HG02798 (cell line): ENCODE results near the gene FXYD1.

Experiments used
- ATAC-seq: cut with Tn5 transposase; IDR thresholded peaks from one replicate; pipeline ENCODE4 v1.9.1; 2021; ENCODE audit warnings: mild to moderate bottlenecking; ENCODE audit not compliant: unreplicated experiment, poor library complexity

FXYD1 gene

DNA sequence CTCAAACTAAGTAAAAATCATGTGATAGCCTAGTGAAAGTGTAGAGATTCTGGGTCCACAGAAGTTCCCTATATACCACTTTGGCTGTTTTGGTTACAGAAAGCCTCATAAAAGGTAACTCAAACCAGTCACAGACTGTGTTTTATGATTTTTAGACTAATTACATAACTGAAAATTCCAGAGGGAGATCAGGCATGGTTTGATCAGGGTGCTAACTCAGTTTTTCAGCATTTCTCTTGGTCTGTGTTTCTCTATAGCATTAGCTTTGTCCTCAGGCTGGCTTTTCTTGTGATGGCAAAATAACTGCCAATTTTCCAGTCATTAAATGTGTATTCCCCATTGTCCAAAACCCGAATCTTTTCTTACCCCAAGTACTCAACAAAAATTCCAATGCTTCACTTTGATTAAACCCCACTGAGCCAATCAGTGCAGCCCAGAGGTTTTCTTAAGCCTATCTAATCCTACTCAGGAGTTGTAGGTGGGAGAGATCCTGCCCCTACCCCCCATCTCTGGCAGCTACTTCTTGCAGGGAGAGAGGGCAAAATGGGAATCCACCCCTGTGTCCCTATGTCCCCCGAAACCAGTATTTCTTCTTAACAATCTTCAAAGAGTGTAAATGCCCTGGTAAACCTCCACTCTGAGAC lies 31.6 kb upstream of the FXYD1 start:
- no peak for ATAC-seq

DNA sequence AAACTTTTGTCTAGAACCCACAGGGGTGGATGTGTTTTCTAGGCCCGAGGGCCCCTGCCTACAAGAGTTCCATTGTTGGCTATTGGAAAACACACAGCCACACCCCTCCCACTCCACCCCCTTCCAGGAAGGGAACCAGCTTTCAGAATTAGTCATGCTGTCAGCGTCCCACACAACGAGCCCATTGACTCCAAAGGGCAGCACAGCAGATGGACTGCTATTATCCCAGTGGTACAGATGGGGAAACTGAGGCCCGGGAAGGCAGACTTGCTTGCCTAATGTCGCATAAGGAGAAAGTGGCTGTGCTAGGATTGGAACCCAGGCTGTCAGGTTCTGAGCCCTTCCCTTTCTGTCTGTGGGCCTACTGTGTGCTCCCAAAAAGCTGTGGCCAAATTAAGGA lies 31.1 kb upstream of the FXYD1 start:
- ATAC-seq, result no peak

DNA sequence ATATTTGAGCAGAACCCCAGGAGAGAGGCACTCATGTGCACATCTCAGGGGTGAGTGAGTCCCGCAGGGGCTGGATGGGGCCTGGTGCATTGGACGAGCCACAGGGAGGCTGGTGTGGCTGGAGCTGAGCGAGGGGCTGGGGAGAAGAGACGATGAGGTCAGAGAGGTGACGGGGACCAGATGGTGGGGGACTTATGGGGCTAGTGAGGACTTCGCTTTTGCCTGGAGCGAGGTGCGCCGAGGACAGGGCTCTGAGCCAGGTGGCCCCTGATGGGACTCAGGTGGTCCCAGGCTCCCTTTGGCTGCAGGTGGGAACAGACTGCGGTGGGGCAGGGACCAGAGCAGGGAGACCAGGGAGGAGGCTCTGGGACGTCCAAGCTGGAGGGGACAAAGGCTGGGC lies 29.9 kb upstream of the FXYD1 start:
- no peak for ATAC-seq

DNA sequence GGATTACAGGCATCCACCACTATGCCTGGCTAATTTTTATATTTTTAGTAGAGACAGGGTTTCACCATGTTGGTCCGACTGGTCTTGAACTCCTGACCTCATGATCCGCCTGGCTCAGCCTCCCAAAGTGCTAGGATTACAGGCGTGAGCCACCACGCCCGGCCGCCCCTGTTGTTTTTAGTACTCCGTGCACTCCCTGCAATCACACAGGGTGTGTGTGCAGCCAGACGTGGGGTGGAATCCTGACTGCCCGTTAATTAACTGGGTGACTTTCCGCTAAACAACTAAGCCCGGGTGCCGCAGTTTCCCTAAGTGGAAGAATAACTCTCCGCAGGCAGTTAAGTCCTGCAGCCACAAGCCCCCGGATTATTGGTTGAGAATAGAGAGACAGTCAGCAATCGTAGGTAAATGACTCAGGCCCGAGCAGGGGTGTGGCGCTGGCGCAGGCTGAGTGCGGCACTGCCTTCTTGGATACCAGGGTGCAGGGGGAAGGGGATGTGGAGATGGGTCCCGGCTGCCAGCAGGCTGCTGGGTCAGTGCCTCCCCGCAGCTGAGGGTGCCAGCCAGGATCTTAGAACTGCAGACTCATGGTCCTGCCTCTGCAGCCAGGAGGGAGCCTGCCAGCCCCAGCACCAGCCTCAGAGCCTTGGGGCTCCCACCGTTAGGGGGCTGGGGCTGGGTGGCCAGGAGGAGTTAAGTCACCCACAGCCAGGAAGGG lies 29.1 kb upstream of the FXYD1 start:
- no peak for ATAC-seq

DNA sequence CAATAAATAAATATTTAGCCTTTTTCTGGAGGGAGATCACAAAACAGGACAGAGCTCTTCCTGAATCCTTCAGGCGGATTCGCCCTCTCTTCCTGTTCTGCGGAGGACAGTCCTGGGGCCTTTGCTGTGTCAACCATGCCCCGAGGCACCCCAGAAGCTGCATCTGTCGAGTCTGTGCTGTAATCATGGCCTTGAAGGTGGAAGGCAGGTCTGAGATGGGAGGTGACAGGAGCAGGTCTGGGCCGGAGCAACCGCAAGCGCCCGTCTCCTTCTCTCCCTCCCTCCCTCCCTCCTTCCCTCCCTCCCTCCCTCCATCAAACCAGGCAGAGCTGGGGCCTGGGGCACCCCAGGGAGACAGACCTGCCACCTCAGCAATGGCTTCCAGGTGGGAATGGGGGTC lies 27.6 kb upstream of the FXYD1 start:
- no peak for ATAC-seq

DNA sequence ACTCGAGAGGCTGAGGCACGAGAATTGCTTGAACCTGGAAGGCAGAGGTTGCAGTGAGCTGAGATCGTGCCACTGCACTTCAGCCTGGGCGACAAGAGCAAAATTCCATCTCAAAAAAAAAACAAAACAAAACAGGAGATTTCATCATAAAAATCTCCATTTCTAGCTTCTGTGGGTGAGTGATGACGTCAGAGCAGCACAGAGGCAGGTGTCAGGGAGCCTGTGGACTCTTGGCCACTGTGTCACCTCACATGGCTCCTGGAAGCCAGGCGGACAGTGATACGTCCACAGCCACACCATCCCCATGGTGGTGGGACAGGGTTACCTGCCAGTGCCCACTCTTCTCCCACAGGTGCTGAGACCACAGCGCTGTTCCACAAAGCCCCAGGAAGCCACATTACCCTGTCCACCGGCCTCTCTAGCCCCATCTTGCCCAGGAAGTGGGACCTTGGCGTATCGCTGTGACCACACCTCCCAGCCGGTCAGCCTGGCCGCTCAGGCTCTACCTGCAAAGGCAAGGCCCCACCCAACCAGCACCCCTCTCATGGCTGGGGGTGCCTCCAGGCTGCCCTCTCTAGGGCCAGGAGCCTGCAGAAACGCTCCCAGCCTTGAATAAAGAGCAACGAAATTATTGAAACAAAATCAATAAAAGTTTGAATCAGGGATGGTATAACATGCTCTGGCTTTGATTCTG lies 25.5 kb upstream of the FXYD1 start:
- no peak for ATAC-seq

DNA sequence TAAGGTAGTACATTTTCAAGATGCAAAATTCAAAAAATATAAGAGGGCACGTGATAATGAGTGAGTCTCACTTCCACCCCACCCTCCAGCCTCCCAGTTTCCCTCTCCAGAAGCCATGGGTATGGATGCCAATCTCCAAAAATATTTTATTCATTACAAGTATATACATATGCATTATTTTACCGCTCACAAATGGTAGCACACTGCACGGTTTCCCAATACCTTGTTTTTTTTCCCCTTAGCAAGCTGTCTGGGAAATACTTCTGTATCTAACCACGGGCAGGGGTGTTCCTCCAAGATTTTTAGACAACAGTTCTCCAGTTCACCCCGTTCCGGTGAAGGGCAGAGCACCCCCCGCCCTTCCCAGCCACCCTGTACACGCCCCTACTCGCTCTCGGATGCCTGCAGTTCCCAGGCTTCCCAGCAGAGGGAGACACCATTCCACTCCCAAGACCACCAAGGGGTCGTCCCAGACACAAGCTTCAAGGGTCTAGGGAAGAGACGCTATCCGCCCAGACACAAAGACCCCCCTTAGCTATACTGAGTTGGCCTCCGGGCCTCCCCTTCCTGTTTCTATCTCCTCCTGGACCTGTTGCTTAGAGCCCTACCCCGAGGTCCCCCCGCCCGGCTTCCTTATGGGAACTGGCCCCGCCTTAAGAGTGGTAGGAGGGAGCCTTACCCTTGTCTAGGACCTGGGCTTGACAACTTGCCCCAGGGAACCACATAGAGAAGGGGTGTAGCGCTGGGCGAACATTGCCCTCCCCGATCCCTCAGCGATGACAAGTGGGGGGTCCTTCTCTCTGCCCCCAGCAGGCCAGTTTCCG lies 24.1 kb upstream of the FXYD1 start:
- ATAC-seq, result peak; percentile 48

DNA sequence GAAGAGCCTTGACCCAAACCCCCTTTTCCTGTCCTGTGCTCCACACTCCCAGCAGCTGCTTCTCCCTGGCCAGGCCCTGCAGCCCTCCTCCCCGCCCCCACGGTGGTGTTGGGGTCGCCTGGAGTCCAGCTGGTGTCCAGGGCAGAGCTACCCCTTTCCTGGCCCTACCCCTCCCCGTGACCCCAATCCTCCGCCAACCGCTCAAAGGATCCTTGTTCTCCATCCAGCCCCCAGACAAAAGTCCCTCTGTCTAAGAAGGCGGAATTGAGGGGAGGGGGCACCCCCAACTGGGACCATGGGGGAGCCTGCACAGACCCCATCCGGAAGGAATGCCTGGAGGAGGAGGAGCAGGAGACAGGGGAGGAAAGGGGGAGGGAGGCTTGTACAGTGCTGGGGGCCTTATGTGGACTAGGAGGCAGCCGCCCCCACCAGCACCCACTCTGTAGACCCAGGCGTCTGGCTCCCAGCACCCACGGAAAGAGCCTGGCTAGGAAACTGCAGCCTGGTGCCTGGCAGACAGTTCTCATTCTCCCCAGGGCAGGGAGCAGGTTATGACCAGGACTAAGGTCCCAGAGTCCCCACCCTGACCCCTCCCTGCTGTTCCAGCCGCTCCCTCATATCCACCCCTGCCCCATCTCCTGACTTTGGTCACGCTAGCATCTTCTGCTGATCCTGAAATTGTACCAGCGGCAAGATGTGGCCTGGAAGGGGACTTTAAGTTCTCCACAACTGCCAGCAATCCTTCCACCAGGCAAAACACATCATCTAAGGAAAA lies 23.3 kb upstream of the FXYD1 start, which contains the start of gene FXYD3:
Gene FXYD3 (plus strand): TSS at position 647 of the 775 bp plus-strand sequence. CDS start 3,554 bp downstream, outside the sequence.
- ATAC-seq, result no peak

DNA sequence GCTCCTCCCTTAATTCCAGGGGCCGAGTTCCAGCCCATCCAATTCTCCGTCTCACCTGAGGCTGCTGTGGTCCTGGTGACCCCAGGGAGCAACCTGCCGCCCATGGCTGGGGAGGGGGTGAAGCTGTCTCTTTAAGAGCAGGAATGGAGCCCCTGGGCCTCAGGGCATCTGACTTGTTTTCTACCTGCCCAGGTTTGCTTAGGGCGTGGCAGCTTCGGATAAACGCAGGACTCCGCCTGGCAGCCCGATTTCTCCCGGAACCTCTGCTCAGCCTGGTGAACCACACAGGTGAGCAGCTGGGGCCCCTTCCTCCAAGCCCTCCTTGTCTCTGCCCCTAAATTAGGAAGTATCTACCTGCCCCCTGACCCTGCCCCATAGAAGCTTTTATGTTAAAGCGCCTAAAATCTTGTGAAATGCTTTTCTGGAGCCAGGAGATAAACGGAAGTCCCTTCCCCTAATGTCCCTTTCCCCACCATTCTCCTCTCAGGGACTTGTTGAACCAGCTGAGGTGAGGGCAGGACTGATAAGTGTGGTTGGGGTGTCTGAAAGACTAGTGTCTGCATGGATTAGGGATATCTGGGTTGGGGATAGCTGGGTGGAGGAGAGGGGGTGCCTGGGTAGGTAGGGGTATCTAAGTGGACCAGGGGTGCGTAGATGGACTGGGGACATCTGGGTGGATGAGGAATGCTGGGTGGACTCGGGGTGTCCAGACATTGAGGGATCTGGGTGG lies 22.4 kb upstream of the FXYD1 start:
- no peak for ATAC-seq

DNA sequence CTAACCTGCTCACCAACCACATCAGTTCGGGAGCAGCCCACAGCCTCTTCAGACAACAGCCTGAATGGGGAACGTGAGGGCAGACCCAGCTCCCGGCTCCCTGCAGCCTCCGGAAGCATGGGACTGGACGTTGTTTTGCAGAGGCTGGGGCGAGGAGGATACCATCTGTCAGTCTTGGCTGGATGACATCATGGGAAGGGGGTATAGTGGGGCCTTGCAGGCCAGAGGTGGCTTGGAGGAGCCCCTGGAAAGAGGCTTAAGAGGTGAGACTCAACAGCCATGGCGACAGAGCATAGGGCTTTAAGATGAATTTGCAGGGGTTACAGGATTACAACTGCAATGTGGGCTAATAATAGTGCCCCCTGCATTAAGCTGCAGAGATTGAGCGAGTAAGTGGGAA lies 21.5 kb upstream of the FXYD1 start:
- no peak for ATAC-seq

DNA sequence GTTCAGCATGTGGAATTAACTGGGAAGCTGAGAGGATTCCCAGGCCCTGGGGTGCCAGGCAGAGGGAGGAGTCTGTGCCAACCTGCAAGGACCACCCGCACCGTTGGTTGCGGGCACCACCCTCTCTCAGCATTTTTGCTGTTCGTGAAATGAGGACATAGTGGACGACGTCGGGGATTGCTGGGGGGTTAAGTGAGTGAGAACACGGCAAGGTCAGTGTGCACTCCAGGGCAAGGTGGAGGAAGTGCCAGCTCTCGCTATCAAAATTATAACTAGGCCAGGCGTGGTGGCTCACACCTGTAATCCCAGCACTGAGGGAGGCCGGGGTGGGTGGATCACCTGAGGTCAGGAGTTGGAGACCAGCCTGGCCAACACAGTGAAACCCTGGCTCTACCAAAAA lies 20.8 kb upstream of the FXYD1 start:
- no peak for ATAC-seq

DNA sequence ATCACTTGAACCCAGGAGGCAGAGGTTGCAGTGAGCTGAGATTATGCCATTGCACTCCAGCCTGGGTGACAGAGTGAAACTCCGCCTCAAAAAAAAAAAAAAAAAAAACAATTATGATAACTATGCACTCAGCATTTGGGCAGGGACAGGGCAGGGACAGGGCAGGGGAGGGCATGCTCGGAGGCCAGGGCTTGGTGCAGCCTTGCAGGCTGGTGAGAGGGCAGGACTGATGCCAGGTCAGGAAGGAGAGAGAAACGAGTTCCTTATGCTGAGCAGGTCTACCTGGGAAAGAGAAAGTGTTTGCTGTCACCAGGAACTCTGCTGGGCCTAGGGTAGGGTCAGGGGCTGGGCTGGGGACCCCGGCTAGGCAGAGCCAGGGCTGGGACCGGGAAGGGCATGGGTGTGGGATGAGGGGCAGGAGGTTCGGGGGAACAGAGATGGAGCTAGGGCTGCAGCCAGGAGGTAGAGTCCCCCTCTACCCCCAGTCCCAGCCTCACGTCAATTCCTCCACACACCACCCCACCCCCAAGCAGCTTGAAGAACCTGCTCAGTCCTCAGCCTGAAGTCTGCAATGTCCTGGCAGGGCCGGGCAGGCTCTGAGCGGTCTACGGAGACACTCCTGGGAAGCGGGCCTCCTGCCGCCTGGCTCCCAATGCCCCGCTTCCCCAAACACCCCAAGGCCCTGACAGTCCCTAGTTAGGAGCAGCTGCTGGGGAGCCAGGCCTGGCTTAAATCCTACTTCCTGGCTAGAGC lies 20.2 kb upstream of the FXYD1 start:
- no peak for ATAC-seq

DNA sequence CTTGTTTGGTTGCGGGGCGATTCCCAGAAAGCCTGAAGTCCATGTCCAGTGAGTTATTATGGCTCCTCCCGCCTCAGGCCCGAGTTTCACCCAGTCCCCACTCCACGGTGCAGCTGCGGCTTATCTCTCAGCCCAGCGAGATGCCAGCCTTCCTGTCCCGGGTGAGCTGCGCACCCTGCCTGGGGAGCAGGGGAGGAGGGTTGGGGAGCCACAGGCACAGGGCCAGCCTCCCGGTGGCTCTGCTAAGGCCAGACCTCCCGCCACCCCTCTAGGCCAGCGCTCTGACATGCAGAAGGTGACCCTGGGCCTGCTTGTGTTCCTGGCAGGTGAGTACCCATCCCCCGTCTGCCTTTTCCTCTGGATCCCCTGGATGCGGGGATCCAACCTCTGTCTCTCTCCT lies 19.5 kb upstream of the FXYD1 start:
- no peak for ATAC-seq

DNA sequence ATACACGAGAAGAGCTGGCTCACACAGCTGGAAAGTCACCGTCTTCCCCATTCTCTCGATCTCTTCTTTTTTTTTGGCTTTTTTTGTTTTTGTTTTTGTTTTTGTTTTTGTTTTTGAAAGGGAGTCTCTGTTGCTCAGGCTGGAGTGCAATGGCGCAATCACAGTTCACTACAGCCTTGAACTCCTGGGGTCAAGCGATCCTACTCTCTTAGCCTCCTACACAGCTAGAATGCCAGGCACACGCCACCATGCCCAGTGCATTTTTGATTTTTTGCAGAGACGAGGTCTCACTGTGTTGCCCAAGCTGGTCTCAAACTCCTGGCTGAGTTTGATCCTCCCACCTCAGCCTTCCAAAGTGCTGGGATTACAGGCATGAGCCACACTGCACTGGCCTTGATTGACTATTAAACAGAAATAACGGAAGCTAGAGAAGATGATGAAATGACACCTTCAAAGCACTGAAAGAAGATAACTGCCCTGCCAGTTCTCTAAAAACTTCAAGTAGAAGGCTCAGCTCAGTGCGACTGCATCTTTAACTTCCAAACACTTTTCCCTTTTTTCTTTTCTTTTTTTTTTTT lies 19.0 kb upstream of the FXYD1 start:
- ATAC-seq, result no peak

DNA sequence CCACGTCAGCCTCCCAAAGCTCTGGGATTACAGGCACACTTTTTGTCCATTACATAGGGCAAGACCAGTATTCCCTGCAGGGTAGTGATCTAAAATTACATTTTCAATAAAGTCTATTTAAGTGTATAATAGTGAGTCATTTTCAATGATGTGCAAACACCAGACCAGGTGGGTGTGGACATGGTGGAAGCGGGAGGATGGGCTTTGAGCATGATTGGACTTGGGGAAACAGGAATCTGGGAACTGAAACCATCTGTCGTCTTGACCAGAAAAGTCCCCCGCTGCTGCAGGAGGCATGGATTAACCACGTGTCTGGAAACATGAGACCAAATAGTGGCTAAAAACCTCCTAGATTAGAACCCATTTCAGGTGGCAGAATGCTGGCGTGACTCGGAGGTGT lies 18.1 kb upstream of the FXYD1 start:
- no peak for ATAC-seq

DNA sequence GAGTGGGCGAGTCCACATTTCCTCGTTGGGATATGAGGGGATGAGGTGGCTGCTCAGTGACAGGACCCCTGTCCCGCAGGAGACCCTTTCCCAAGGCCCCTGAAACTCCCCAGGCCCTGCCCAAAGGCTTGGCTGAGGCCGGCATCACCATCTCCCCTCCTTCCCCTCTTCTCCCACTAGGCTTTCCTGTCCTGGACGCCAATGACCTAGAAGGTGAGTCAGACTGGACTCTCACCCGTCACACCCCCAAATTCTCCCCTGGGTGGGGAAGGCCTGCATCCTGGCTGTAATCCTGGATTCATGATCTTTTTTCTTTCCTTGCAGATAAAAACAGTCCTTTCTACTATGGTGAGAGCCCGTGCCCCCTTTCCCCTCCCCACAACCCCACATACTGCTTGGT lies 17.7 kb upstream of the FXYD1 start:
- no peak for ATAC-seq

DNA sequence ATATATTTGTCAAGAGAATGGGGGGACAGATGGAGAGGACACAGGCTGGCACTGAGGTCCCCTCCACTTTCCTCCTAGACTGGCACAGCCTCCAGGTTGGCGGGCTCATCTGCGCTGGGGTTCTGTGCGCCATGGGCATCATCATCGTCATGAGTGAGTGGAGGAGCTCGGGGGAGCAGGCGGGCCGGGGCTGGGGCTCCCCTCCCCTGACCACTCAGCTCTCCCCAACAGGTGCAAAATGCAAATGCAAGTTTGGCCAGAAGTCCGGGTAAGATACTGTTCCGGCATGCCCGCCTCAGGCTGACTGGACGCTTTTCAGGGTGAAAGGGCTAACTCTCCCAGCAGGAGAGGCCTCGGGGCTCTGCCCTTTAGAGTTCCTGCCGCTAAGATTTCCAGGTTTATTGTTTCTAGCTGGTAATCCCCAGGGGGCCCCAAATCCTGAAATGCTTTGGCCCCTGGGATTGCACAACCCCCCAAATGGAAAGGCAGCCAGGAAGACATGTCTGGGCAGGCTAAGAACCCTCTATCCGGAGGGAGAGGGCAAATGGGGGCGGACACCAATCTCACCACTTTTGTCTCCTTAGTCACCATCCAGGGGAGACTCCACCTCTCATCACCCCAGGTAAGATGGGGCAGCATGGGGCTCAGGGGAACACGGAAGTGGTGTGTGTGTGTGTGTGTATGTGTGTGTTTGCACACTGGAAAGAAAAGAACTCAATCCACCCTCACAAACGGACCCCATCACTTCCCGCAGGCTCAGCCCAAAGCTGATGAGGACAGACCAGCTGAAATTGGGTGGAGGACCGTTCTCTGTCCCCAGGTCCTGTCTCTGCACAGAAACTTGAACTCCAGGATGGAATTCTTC lies 15.7 kb upstream of the FXYD1 start:
- ATAC-seq, result no peak
